OCI-LY3 (cell line): ENCODE data around the gene DQX1.

Source experiments
- H2AFZ ChIP-seq: fragments of 200-600, 300-600 bp; shearing (Covaris generic); 2 replicates; pipeline ENCODE4 v1.6.0; 2014; ENCODE audit warnings: antibody characterized with exemption, low read depth, low read length
- H3K27ac ChIP-seq: fragments of 200-600, 300-600 bp; sonication (generic); 2 replicates; pipeline ENCODE4 v1.5.1; 2014; ENCODE audit warnings: mild to moderate bottlenecking, low read length, moderate library complexity, mixed read lengths
- H3K27me3 ChIP-seq: fragments of 200-600, 300-600 bp; sonication (generic); 2 replicates; pipeline ENCODE4 v1.6.1; 2014; ENCODE audit warnings: low read depth, low read length, mixed read lengths
- H3K36me3 ChIP-seq: fragments of 200-600, 300-600 bp; sonication (generic); replicated peaks from 2 replicates; pipeline ENCODE3; 2014; ENCODE audit warnings: low read depth, low read length, mixed read lengths
- H3K4me1 ChIP-seq: fragments of 300-600, 200-600 bp; sonication (generic); 2 replicates; pipeline ENCODE4 v1.6.1; 2014; ENCODE audit warnings: low read length, mixed read lengths
- H3K4me2 ChIP-seq: fragments of 200-600, 300-600 bp; sonication (generic); 2 replicates; pipeline ENCODE4 v1.6.1; 2014; ENCODE audit warnings: low read length, mixed read lengths
- H3K4me3 ChIP-seq: fragments of 300-600, 200-600 bp; sonication (generic); 2 replicates; pipeline ENCODE4 v1.5.1; 2014; ENCODE audit warnings: antibody characterized with exemption, mild to moderate bottlenecking, low read length, moderate library complexity
- H3K79me2 ChIP-seq: fragments of 300-600, 200-600 bp; shearing (Covaris generic); 2 replicates; pipeline ENCODE4 v1.6.1; 2014; ENCODE audit warnings: mild to moderate bottlenecking, low read length, mixed read lengths
- H3K9ac ChIP-seq: fragments of 300-600, 200-600 bp; shearing (Covaris generic); 2 replicates; pipeline ENCODE4 v1.6.0; 2014; ENCODE audit warnings: mild to moderate bottlenecking, low read length, moderate library complexity
- H3K9me3 ChIP-seq: fragments of 200-600, 300-600 bp; shearing (Covaris generic); 2 replicates; pipeline ENCODE4 v1.6.1; 2014; ENCODE audit warnings: low read length, mixed read lengths; ENCODE audit not compliant: insufficient read depth
- H4K20me1 ChIP-seq: fragments of 200-600, 300-600 bp; sonication (generic); 2 replicates; pipeline ENCODE4 v1.6.1; 2016; ENCODE audit warnings: low read length, mixed read lengths; ENCODE audit not compliant: insufficient read depth
- EZH2phosphoT487 ChIP-seq: fragments of 200-600 bp; shearing (Covaris generic); IDR thresholded peaks from 2 replicates; pipeline ENCODE4 v1.6.1; 2018; ENCODE audit warnings: antibody characterized with exemption, mixed run types, low read depth
- TF ChIP-seq, protein P1 (sequence below): fragments of 200-600, 300-600 bp; sonication (generic); IDR thresholded peaks from 2 replicates; pipeline ENCODE4 v1.5.1; 2014; ENCODE audit warnings: antibody characterized with exemption, low read length, low read depth

Gene DQX1

GRCh38 chr2:74530239-74531187 is 4.5 kb upstream of the DQX1 start:
- peaks cover 48% of the 10 kb centered on the region for H3K79me2 ChIP-seq
- H2AFZ ChIP-seq, result 0 out of 2 replicates have a peak overlapping the region, but pooled peaks have one; percentile 49
- no peak for TF ChIP-seq EZH2phosphoT487
- TF ChIP-seq, protein P1, sequence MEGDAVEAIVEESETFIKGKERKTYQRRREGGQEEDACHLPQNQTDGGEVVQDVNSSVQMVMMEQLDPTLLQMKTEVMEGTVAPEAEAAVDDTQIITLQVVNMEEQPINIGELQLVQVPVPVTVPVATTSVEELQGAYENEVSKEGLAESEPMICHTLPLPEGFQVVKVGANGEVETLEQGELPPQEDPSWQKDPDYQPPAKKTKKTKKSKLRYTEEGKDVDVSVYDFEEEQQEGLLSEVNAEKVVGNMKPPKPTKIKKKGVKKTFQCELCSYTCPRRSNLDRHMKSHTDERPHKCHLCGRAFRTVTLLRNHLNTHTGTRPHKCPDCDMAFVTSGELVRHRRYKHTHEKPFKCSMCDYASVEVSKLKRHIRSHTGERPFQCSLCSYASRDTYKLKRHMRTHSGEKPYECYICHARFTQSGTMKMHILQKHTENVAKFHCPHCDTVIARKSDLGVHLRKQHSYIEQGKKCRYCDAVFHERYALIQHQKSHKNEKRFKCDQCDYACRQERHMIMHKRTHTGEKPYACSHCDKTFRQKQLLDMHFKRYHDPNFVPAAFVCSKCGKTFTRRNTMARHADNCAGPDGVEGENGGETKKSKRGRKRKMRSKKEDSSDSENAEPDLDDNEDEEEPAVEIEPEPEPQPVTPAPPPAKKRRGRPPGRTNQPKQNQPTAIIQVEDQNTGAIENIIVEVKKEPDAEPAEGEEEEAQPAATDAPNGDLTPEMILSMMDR, result no peak
- no peaks in the 10 kb centered on the region; the same call in 1 of the 2 replicates for H4K20me1 ChIP-seq
- H3K9me3 ChIP-seq, result no peaks in the 10 kb centered on the region
- H3K36me3 ChIP-seq, result peaks cover 48% of the 10 kb centered on the region
- H3K4me2 ChIP-seq, result peak overlapping the region; percentile 100
- H3K27me3 ChIP-seq, result no peaks in the 10 kb centered on the region
- H3K4me1 ChIP-seq, result peaks cover 44% of the 10 kb centered on the region
- peak overlapping the region; percentile 98 for H3K9ac ChIP-seq
- peak overlapping the region; percentile 95 for H3K27ac ChIP-seq
- peak overlapping the region; percentile 99 for H3K4me3 ChIP-seq

GRCh38 chr2:74529357-74530238 is 3.6 kb upstream of the DQX1 start, which contains the start of the genes AUP1 and HTRA2:
AUP1 (minus strand) TSS chr2:74529706; CDS start chr2:74529629, 77 bp downstream.
HTRA2 (plus strand) TSS chr2:74529933; CDS start chr2:74530007, 74 bp downstream.
- Histone ChIP-seq H3K4me1 (peaks cover 44% of the 10 kb centered on the region), H3K9me3 (no peaks in the 10 kb centered on the region), H3K27me3 (no peaks in the 10 kb centered on the region), H2AFZ (peak within 1 kb of the TSS; percentile 49; the same call in 1 of the 2 replicates), H3K27ac (peak within 1 kb of the TSS; percentile 95), H3K9ac (peak within 1 kb of the TSS; percentile 98), H3K4me3 (peak within 1 kb of the TSS; percentile 99), H3K4me2 (peak within 1 kb of the TSS; percentile 100), H3K79me2 (peaks cover 48% of the 10 kb centered on the region), H4K20me1 (no peaks in the 10 kb centered on the region; the same call in 1 of the 2 replicates), H3K36me3 (peaks cover 51% of the 10 kb centered on the region)
- no peak for TF ChIP-seq EZH2phosphoT487
- TF ChIP-seq, protein P1, result no peak

- Histone ChIP-seq H3K4me2 (peak overlapping the region; percentile 96), H3K27me3 (no peaks in the 10 kb centered on the region), H3K79me2 (peaks cover 48% of the 10 kb centered on the region), H3K4me3 (peak overlapping the region; percentile 99), H3K9ac (peak overlapping the region; percentile 98), H3K9me3 (no peaks in the 10 kb centered on the region), H3K4me1 (peaks cover 44% of the 10 kb centered on the region), H2AFZ (no peak overlapping the region; the same call in 1 of the 2 replicates), H4K20me1 (no peaks in the 10 kb centered on the region; the same call in 1 of the 2 replicates), H3K27ac (peak overlapping the region; percentile 95), H3K36me3 (peaks cover 51% of the 10 kb centered on the region)
- no peak for TF ChIP-seq EZH2phosphoT487
- TF ChIP-seq, protein P1, result peak; percentile 24; the same call in 1 of the 2 replicates
These were observed 2.7 kb upstream of the DQX1 start for GRCh38 chr2:74528600-74529356.
